GM23248 (cell line): Measurements from ENCODE around the gene FGF4. TPM values are rescaled to one million over a fixed set of nuclear protein-coding genes. Genes with fewer than 3 reads are reported as not detected.

ENCODE experiments used
- DNase-seq: peaks from one replicate; pipeline ENCODE4 v3.0.0-alpha.2; 2015
- H2AFZ ChIP-seq: fragments of 200-600 bp; sonication (generic); 2 replicates; pipeline ENCODE4 v1.6.1; 2016; ENCODE audit warnings: antibody characterized with exemption
- H3F3A ChIP-seq: fragments of 200-600 bp; sonication (generic); 2 replicates; pipeline ENCODE4 v1.6.1; 2016; ENCODE audit warnings: mild to moderate bottlenecking, antibody characterized with exemption, mixed run types; ENCODE audit not compliant: insufficient read depth
- H3K27ac ChIP-seq: fragments of 200-600 bp; sonication (generic); 2 replicates; pipeline ENCODE4 v1.5.1; 2016; ENCODE audit warnings: mild to moderate bottlenecking
- H3K27me3 ChIP-seq: fragments of 200-600 bp; sonication (generic); replicated peaks from 2 replicates; pipeline ENCODE4 v1.6.1; 2016; ENCODE audit warnings: mild to moderate bottlenecking; ENCODE audit not compliant: insufficient read depth
- H3K36me3 ChIP-seq: fragments of 200-600 bp; sonication (generic); 2 replicates; pipeline ENCODE4 v1.6.1; 2016; ENCODE audit warnings: low read depth, mild to moderate bottlenecking
- H3K4me1 ChIP-seq: fragments of 200-600 bp; sonication (generic); 2 replicates; pipeline ENCODE4 v1.6.1; 2016; ENCODE audit warnings: mild to moderate bottlenecking; ENCODE audit not compliant: insufficient read depth
- H3K4me2 ChIP-seq: fragments of 200-600 bp; sonication (generic); one replicate; pipeline ENCODE4 v1.6.1; 2016; ENCODE audit warnings: mild to moderate bottlenecking; ENCODE audit not compliant: unreplicated experiment
- H3K4me3 ChIP-seq: fragments of 200-600 bp; sonication (generic); 2 replicates; pipeline ENCODE4 v1.5.1; 2016; ENCODE audit warnings: mild to moderate bottlenecking
- H3K79me2 ChIP-seq: fragments of 200-600 bp; sonication (generic); 2 replicates; pipeline ENCODE4 v1.6.1; 2016; ENCODE audit warnings: mild to moderate bottlenecking; ENCODE audit not compliant: insufficient read depth
- H3K9ac ChIP-seq: fragments of 200-600 bp; sonication (generic); 2 replicates; pipeline ENCODE4 v1.6.1; 2016; ENCODE audit warnings: mild to moderate bottlenecking
- H3K9me2 ChIP-seq: fragments of 200-600 bp; sonication (generic); 2 replicates; pipeline ENCODE4 v1.6.1; 2016; ENCODE audit warnings: mixed run types, mild to moderate bottlenecking, moderate library complexity; ENCODE audit not compliant: insufficient read depth
- H3K9me3 ChIP-seq: fragments of 200-600 bp; sonication (generic); one replicate; pipeline ENCODE4 v1.6.1; 2017; ENCODE audit warnings: low read depth
- H4K20me1 ChIP-seq: fragments of 200-600 bp; sonication (generic); 2 replicates; pipeline ENCODE4 v1.6.0; 2016; ENCODE audit not compliant: insufficient read depth
- EZH2 ChIP-seq: fragments of 200-600 bp; sonication (generic); IDR thresholded peaks from 2 replicates; pipeline ENCODE4 v1.6.1; 2018; ENCODE audit warnings: antibody characterized with exemption, mild to moderate bottlenecking; ENCODE audit not compliant: insufficient read depth, poor library complexity, severe bottlenecking
- EZH2phosphoT487 ChIP-seq: fragments of 200-600 bp; sonication (generic); IDR thresholded peaks from 2 replicates; pipeline ENCODE4 v1.6.1; 2018; ENCODE audit warnings: antibody characterized with exemption, moderate library complexity, mild to moderate bottlenecking, low read depth; ENCODE audit not compliant: insufficient read depth
- WGBS, 2 experiments: methylation state at CpG; one replicate each; pipeline ENCODE4 v1.1.6; 2015 to 2017; ENCODE audit warnings: low lambda C conversion rate in 2 of 2, low coverage in 1 of 2; ENCODE audit errors: missing lambda C conversion rate in 2 of 2; 5-methylcytosine and 5-hydroxymethylcytosine counted together
- in situ Hi-C: fragments of 300-500 bp; cut with MboI; formaldehyde crosslinking; loops from 2 replicates; pipeline ENCODE4 v1.15.0; 2020
- polyA plus RNA-seq: library from polyadenylated mRNA; unstranded; fragments of >200 nt; fragmentation: Nextera tagmentation; extraction: Ambion mirVana; gene quantifications from 2 replicates; pipeline ENCODE4 v1.2.1, GENCODE V29; 2016
- total RNA-seq: library from RNA; depleted of rRNA; stranded (reverse); fragments of >200 nt; shearing (Covaris generic); gene quantifications from 2 replicates; pipeline ENCODE4 v1.2.3, GENCODE V29; 2014

Gene FGF4
- total and polyA plus RNA-seq, 2 experiments from 2014 or later: not detected

DNA sequence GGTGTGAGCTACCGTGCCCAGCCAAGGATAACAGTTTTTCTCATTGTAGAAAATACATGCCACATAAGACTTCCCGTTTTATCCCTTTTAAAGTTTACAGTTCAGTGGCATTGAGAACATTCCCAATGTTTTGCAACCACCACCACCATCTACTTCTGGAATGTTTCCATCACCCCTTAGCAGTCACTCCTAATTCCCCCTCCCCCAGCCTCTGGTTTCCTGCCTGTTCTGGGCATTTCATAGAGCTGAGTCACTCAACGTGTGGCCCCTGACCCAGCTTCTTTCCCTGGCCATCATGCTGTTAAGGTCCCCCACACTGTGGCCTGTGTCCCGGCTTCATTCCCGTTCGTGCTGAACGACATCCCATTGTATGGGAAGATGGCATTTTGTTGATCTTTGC is 30.7 kb downstream of the FGF4 start:
- no peak overlapping the region for H3K9ac ChIP-seq
- H4K20me1 ChIP-seq: no peaks in the 10 kb centered on the region
- H3F3A ChIP-seq: no peaks in the 10 kb centered on the region
- no peak for TF ChIP-seq EZH2
- TF ChIP-seq EZH2phosphoT487: no peak
- H3K36me3 ChIP-seq: no peaks in the 10 kb centered on the region
- DNase-seq: no peak
- in situ Hi-C loops: no loop called here
- no peak overlapping the region for H3K27ac ChIP-seq
- H3K79me2 ChIP-seq: no peaks in the 10 kb centered on the region
- WGBS, 2 experiments: 57 to 58% methylated on average over 7 of the region's 7 CpGs
- no peaks in the 10 kb centered on the region for H3K4me1 ChIP-seq
- H3K9me2 ChIP-seq: no peaks in the 10 kb centered on the region
- H3K4me2 ChIP-seq: no peak overlapping the region
- no peak overlapping the region for H3K4me3 ChIP-seq
- no peaks in the 10 kb centered on the region for H3K9me3 ChIP-seq
- H3K27me3 ChIP-seq: peaks cover 5% of the 10 kb centered on the region
- no peak overlapping the region for H2AFZ ChIP-seq

DNA sequence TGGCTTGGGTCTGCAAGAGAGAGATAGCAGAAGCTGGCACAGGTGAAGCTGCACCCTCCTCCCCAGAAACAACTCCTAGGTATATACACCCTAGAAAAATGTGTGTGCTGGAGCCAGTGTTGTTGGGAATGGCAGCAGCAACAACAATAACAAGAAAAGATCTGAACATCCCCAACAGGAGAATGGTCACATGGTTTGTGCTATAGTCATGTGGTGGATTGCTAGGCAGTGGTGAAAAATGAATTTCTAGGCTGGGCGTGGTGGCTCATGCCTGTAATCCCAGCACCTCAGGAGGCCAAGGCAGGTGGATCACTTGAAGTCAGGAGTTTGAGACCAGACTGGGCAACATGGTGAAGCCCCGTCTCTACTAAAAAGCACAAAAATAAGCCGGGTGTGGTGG is 40.3 kb downstream of the FGF4 start:
- WGBS, 2 experiments: 50 to 57% methylated on average over 3 of the region's 3 CpGs
- in situ Hi-C loops: no loop called here

DNA sequence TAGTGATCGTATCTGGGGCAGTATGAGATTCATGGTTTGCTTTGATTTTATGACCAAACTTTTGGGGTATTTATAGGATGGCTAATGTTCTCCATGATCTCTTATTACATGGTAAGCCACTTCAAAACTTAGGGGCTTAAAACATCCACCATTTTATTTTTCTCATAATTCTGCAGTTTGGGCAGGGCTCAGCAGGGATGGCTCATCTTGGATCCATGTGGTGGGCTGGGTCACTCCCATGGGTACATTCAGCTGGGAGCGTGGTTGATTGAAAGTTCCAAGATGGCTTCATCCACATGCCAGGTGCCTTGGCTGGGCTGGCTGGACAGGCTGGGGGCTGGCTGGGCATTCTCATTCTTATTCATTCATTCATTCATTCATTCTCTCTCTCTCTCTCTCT is 40.8 kb downstream of the FGF4 start:
- Histone ChIP-seq H3K4me1 (no peaks in the 10 kb centered on the region), H3K9ac (no peak overlapping the region), H3K9me3 (no peaks in the 10 kb centered on the region), H3K36me3 (no peaks in the 10 kb centered on the region), H2AFZ (no peak overlapping the region), H3K4me3 (no peak overlapping the region), H4K20me1 (no peaks in the 10 kb centered on the region), H3K79me2 (no peaks in the 10 kb centered on the region), H3F3A (no peaks in the 10 kb centered on the region), H3K27me3 (peaks cover 3% of the 10 kb centered on the region; the same call in 1 of the 2 replicates), H3K27ac (no peak overlapping the region), H3K9me2 (no peaks in the 10 kb centered on the region), H3K4me2 (no peak overlapping the region)
- 46 to 56% methylated on average over 2 of the region's 2 CpGs for WGBS, 2 experiments
- TF ChIP-seq EZH2phosphoT487: no peak
- no peak for DNase-seq
- in situ Hi-C loops: no loop called here

More for the DNA sequence above, 40.3 kb downstream of the FGF4 start:
- Histone ChIP-seq H3K4me3 (no peak overlapping the region), H3K27ac (no peak overlapping the region), H4K20me1 (no peaks in the 10 kb centered on the region), H3K9ac (no peak overlapping the region), H3K9me2 (no peaks in the 10 kb centered on the region), H3K4me2 (no peak overlapping the region), H3K9me3 (no peaks in the 10 kb centered on the region), H3F3A (no peaks in the 10 kb centered on the region), H3K27me3 (peaks cover 3% of the 10 kb centered on the region; the same call in 1 of the 2 replicates), H3K4me1 (no peaks in the 10 kb centered on the region), H3K36me3 (no peaks in the 10 kb centered on the region), H2AFZ (no peak overlapping the region), H3K79me2 (no peaks in the 10 kb centered on the region)
- TF ChIP-seq EZH2: no peak
- TF ChIP-seq EZH2phosphoT487: no peak
- no peak for DNase-seq

DNA sequence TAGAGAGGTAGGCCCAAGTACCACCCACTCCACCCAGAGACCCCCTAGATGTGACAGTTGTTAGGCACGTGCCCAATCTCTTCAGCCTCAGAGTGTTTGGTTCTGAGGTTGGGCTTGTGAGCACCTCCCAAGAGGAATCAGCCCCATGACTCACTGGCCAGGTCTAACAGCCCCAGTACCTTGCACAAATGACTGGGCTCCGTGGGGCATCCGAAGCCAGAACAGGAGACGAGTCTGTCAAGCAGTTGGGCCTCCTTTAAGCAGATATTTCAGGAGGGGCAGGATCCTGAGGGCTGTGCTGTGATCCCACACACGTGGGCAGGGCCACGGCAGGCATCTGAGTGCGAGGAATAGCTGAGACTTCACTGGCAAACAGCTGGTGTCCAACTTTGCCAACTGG is 42.2 kb downstream of the FGF4 start:
- Histone ChIP-seq H4K20me1 (no peaks in the 10 kb centered on the region), H3K9ac (no peak overlapping the region), H3K36me3 (no peaks in the 10 kb centered on the region), H2AFZ (no peak overlapping the region), H3K27me3 (peaks cover 8% of the 10 kb centered on the region; the same call in 1 of the 2 replicates), H3K9me2 (no peaks in the 10 kb centered on the region), H3K4me1 (no peaks in the 10 kb centered on the region), H3K9me3 (no peaks in the 10 kb centered on the region), H3K4me3 (no peak overlapping the region), H3K4me2 (no peak overlapping the region), H3K27ac (no peak overlapping the region), H3K79me2 (no peaks in the 10 kb centered on the region), H3F3A (no peaks in the 10 kb centered on the region)
- no peak for DNase-seq
- 38 to 44% methylated on average over 7 of the region's 7 CpGs for WGBS, 2 experiments
- TF ChIP-seq EZH2 (no peak), EZH2phosphoT487 (no peak)
- in situ Hi-C loops: no loop called here

DNA sequence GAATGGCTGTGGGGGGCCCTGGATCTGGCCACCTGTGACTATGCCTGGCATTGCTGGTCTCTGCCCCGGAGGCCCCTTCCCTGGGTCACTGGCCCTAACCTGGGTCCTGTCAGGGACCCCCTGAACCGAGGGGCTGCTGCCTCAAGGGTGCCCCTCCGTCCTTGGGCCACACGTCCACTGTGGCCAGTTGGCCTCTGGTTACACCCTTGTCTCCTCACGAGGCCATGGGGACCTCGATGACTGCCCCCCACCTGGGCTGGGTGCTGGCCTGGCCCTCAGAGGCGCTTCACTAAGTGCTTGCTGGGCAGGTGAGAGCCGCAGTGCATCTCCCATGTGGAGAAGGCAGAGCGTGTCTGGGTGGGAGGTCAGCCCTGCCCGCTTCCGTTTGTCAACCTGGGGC is 44.0 kb downstream of the FGF4 start:
- Histone ChIP-seq H3K9ac (no peak overlapping the region), H3K9me3 (no peaks in the 10 kb centered on the region), H3K36me3 (no peaks in the 10 kb centered on the region), H3K79me2 (no peaks in the 10 kb centered on the region), H3F3A (no peaks in the 10 kb centered on the region), H3K4me1 (no peaks in the 10 kb centered on the region), H3K4me3 (no peak overlapping the region), H2AFZ (no peak overlapping the region), H3K9me2 (no peaks in the 10 kb centered on the region), H3K4me2 (no peak overlapping the region), H4K20me1 (no peaks in the 10 kb centered on the region), H3K27ac (no peak overlapping the region), H3K27me3 (peaks cover 10% of the 10 kb centered on the region; the same call in 1 of the 2 replicates)
- WGBS, 2 experiments: 41 to 48% methylated on average over 11 of the region's 11 CpGs
- TF ChIP-seq EZH2 (no peak), EZH2phosphoT487 (no peak)
- in situ Hi-C loops: no loop called here
- no peak for DNase-seq
